ENCODE data around the gene CYREN. TPM values are rescaled to one million over a fixed set of nuclear protein-coding genes. Genes with fewer than 3 reads are reported as not detected.

CYREN gene
- polyA plus RNA-seq, 2 of the 4 experiments (the other 2 are of a cell fraction): 59.3 to 70.4 TPM

DNA sequence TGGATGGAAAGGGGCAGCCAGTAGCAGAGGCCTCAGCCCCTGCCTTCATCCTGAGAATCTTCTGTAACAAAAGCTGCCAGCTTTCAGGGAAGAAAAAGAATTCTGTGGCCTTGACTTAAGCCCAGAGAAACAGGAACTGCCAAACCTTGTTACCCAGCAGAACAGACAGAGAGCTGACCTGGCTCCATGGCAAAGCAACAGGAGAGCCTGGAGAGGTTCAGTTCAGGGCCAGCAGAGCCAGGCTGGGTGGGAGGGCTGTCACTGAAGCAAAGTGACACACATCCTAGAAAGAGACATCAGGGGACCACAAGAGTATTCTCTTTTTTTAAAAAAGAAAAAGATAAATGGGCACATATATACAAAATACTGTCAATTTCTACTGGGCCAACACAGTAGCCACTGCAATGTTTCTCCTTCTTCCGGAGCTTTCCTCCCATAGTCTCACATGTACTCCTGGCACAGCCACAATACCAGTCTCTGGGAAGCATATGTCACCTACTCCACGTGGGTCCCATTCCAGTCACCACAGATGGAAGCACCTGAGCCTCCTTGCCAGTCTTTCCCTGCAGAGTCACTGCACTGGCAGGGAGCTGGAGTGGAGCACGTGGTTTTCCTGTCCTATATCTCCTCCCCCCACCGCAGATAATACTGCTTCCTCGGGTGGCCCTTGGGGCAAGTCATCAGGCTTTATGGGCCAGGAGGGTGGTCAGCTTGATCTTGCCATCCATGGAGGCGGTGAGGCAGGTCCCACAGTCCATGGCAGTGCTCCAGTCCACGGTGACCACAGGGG, 15.2 kb upstream of the CYREN start:
- TF ChIP-seq SREBF2 (IDR thresholded peaks at IDR 0.05) (no peak), GATA3 (IDR thresholded peaks at IDR 0.05; ENCODE audit: borderline replicate concordance) (no peak), RNF2 (IDR thresholded peaks at IDR 0.05; ENCODE audit: borderline replicate concordance, low read depth) (no peak), TP53 (CRISPR knock-in tag; IDR thresholded peaks at IDR 0.05) (no peak), CHD2 (IDR thresholded peaks at IDR 0.05; ENCODE audit: low read length, partially characterized antibody) (no peak), EHF (CRISPR knock-in tag; IDR thresholded peaks at IDR 0.05) (no peak), FOXS1 (CRISPR knock-in tag; IDR thresholded peaks at IDR 0.05) (no peak), PHF8 (IDR thresholded peaks at IDR 0.05; ENCODE audit: borderline replicate concordance, low read depth) (no peak), NPAS2 (CRISPR knock-in tag; IDR thresholded peaks at IDR 0.05; ENCODE audit: borderline replicate concordance) (no peak), HOXB5 (CRISPR knock-in tag; IDR thresholded peaks at IDR 0.05) (no peak), JUN (IDR thresholded peaks at IDR 0.05) (no peak), KDM1A (IDR thresholded peaks at IDR 0.05; ENCODE audit: low read depth) (no peak), BHLHE40 (IDR thresholded peaks at IDR 0.05; ENCODE audit: low read depth, low read length) (no peak), CBX8 (IDR thresholded peaks at IDR 0.05) (no peak)
- TF ChIP-seq, protein P1, sequence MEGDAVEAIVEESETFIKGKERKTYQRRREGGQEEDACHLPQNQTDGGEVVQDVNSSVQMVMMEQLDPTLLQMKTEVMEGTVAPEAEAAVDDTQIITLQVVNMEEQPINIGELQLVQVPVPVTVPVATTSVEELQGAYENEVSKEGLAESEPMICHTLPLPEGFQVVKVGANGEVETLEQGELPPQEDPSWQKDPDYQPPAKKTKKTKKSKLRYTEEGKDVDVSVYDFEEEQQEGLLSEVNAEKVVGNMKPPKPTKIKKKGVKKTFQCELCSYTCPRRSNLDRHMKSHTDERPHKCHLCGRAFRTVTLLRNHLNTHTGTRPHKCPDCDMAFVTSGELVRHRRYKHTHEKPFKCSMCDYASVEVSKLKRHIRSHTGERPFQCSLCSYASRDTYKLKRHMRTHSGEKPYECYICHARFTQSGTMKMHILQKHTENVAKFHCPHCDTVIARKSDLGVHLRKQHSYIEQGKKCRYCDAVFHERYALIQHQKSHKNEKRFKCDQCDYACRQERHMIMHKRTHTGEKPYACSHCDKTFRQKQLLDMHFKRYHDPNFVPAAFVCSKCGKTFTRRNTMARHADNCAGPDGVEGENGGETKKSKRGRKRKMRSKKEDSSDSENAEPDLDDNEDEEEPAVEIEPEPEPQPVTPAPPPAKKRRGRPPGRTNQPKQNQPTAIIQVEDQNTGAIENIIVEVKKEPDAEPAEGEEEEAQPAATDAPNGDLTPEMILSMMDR (IDR thresholded peaks at IDR 0.05): no peak
- TF ChIP-seq, protein P2, sequence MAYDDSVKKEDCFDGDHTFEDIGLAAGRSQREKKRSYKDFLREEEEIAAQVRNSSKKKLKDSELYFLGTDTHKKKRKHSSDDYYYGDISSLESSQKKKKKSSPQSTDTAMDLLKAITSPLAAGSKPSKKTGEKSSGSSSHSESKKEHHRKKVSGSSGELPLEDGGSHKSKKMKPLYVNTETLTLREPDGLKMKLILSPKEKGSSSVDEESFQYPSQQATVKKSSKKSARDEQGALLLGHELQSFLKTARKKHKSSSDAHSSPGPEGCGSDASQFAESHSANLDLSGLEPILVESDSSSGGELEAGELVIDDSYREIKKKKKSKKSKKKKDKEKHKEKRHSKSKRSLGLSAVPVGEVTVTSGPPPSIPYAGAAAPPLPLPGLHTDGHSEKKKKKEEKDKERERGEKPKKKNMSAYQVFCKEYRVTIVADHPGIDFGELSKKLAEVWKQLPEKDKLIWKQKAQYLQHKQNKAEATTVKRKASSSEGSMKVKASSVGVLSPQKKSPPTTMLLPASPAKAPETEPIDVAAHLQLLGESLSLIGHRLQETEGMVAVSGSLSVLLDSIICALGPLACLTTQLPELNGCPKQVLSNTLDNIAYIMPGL (CRISPR knock-in tag; IDR thresholded peaks at IDR 0.05; ENCODE audit: borderline replicate concordance): no peak
- Histone ChIP-seq H3K9me3 (no peaks in the 10 kb centered on the region), H3K27ac (no peak overlapping the region), H3K4me2 (no peak overlapping the region), H3K4me3 (no peak overlapping the region), H3K4me1 (no peaks in the 10 kb centered on the region)
- ATAC-seq (no peak), DNase-seq (ENCODE audit: low read depth in 1 of 2, low spot score in 1 of 2) (no peak), FAIRE-seq (no peak)
- CTCF ChIA-PET: interaction anchor here (1.8 to 2.5 kb wide), 2 partner anchors 10 to 15 kb away, joined by 6 to 7 read pairs; partner anchors contain the start of gene CYREN
- POLR2A ChIA-PET: no interaction called here
- WGBS (ENCODE audit: missing lambda C conversion rate): 74% methylated on average over 6 of the region's 7 CpGs

DNA sequence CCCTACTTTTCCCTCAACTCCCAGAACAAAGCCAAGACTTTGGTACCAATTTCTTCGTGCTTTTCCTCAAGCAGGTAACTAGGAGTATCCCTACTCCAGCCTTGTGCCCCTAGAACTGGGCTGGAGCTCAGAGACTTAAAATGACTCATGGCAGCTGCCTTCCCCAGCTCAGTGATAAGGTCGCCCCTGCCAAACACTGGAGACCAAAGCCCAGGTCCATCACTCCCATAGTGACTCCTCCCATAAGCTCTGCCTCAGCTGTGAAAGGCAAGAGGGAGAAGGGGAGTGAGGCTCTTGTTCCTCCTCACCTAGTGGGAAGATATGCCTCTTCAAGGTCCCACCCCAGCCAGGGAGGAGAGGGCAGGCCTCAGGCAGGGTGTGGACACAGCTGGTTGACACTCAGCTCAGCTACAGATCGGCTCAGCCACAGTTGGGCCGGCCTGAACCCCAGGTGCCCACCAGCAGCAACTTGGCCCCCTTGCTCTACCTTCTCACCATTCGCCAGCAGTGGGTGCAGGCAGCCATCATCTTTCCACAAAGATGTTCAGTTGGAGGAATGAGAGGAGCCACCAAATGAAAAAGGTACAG, 13.8 kb upstream of the CYREN start:
- H3K4me2 ChIP-seq: no peak overlapping the region
- ATAC-seq: no peak
- WGBS (ENCODE audit: missing lambda C conversion rate): 88% methylated on average over 5 of the region's 5 CpGs
- H3K9me3 ChIP-seq: no peaks in the 10 kb centered on the region
- no peak for DNase-seq (ENCODE audit: low read depth in 1 of 2, low spot score in 1 of 2)
- no peaks in the 10 kb centered on the region for H3K4me1 ChIP-seq
- no peak for FAIRE-seq
- ChIA-PET CTCF (interaction anchor here (2.5 kb wide), 1 partner anchor 12 kb away, joined by 7 read pairs; no protein-coding TSS in a partner anchor), POLR2A (no interaction called here)
- no peak overlapping the region for H3K4me3 ChIP-seq
- H3K27ac ChIP-seq: no peak overlapping the region
- TF ChIP-seq CBX8 (IDR thresholded peaks at IDR 0.05) (no peak), ESRRA (IDR thresholded peaks at IDR 0.05; ENCODE audit: borderline replicate concordance, low read length) (no peak), ZNF302 (CRISPR knock-in tag; IDR thresholded peaks at IDR 0.05) (no peak)

DNA sequence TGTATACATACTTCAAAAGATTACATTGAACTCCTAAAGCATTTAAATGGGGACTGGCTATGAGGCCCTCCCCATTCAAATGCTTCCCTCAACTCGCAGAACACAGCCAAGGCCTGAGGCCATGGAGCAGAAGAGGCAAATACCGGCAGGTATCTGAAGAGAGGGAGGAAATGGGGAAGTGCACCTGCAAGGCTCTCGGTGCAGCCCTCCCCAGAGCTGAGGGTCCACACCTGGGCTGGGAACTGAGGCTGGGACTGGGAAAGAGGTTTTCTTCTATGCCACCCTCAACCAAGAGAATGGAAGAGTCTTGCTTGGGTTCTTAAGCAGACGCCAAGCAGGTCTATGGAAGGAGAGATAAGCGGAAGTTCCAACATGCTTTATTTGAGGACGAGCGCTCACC, 13.0 kb upstream of the CYREN start:
- DNase-seq (ENCODE audit: low read depth in 1 of 2, low spot score in 1 of 2) (no peak), FAIRE-seq (no peak), ATAC-seq (no peak)
- 93% methylated on average over 7 of the region's 7 CpGs for WGBS (ENCODE audit: missing lambda C conversion rate)
- Histone ChIP-seq H3K4me2 (no peak overlapping the region), H3K4me1 (no peaks in the 10 kb centered on the region), H3K27ac (no peak overlapping the region), H3K9me3 (no peaks in the 10 kb centered on the region), H3K4me3 (no peak overlapping the region)
- CTCF ChIA-PET: interaction anchor here (2.5 kb wide), 1 partner anchor 13 kb away, joined by 7 read pairs; no protein-coding TSS in a partner anchor
- POLR2A ChIA-PET: no interaction called here
- TF ChIP-seq PHF8 (IDR thresholded peaks at IDR 0.05; ENCODE audit: borderline replicate concordance, low read depth) (no peak), RARB (CRISPR knock-in tag; IDR thresholded peaks at IDR 0.05) (no peak), JUN (IDR thresholded peaks at IDR 0.05) (no peak), FOSL2 (IDR thresholded peaks at IDR 0.05) (no peak), FOSL2 (CRISPR knock-in tag; IDR thresholded peaks at IDR 0.05) (no peak), HOXB13 (CRISPR knock-in tag; IDR thresholded peaks at IDR 0.05; ENCODE audit: low read depth) (no peak), EHMT2 (IDR thresholded peaks at IDR 0.05; ENCODE audit: low read depth) (no peak), ESRRA (IDR thresholded peaks at IDR 0.05; ENCODE audit: borderline replicate concordance, low read length) (no peak), CHD2 (IDR thresholded peaks at IDR 0.05; ENCODE audit: low read length, partially characterized antibody) (no peak), SREBF2 (IDR thresholded peaks at IDR 0.05) (no peak), ZFP36 (IDR thresholded peaks at IDR 0.05; ENCODE audit: borderline replicate concordance, partially characterized antibody) (no peak), ZSCAN20 (CRISPR knock-in tag; IDR thresholded peaks at IDR 0.05) (no peak)
- TF ChIP-seq, protein P1 (IDR thresholded peaks at IDR 0.05): no peak

All from A549 (cell line).